Neural progenitor cell (in vitro differentiated cells): Measurements from ENCODE around the gene DNAH7. TPM values are rescaled to one million over a fixed set of nuclear protein-coding genes. Genes with fewer than 3 reads are reported as not detected.

Experiments
- DNase-seq: peaks from one replicate; pipeline ENCODE4 v3.0.0-alpha.2; 2016; ENCODE audit warnings: low spot score
- H2AFZ ChIP-seq: fragments of 200-600 bp; sonication (generic); replicated peaks from 2 replicates; pipeline ENCODE4 v1.6.1; 2016; ENCODE audit warnings: antibody characterized with exemption
- H3F3A ChIP-seq: fragments of 200-600 bp; sonication (generic); 2 replicates; pipeline ENCODE4 v1.6.1; 2016; ENCODE audit warnings: antibody characterized with exemption, low read depth
- H3K27ac ChIP-seq: fragments of 200-600 bp; sonication (generic); 2 replicates; pipeline ENCODE4 v1.5.1; 2016; ENCODE audit warnings: mild to moderate bottlenecking
- H3K27me3 ChIP-seq: fragments of 200-600 bp; sonication (generic); 2 replicates; pipeline ENCODE4 v1.6.1; 2016; ENCODE audit warnings: mild to moderate bottlenecking, moderate library complexity
- H3K36me3 ChIP-seq: fragments of 200-600 bp; sonication (generic); 2 replicates; pipeline ENCODE4 v1.5.1; 2016
- H3K4me1 ChIP-seq: fragments of 200-600 bp; sonication (generic); 2 replicates; pipeline ENCODE4 v1.6.1; 2016; ENCODE audit warnings: mixed run types
- H3K4me2 ChIP-seq: fragments of 200-600 bp; sonication (generic); 2 replicates; pipeline ENCODE4 v1.6.1; 2016
- H3K4me3 ChIP-seq: fragments of 200-600 bp; sonication (generic); 2 replicates; pipeline ENCODE4 v1.5.1; 2016
- H3K79me2 ChIP-seq: fragments of 200-600 bp; sonication (generic); 2 replicates; pipeline ENCODE4 v1.6.1; 2016; ENCODE audit warnings: low read depth
- H3K9ac ChIP-seq: fragments of 200-600 bp; sonication (generic); 2 replicates; pipeline ENCODE4 v1.6.1; 2016
- H3K9me3 ChIP-seq: fragments of 200-600 bp; sonication (generic); 2 replicates; pipeline ENCODE4 v1.5.1; 2016; ENCODE audit warnings: low read depth
- H4K20me1 ChIP-seq: fragments of 200-600 bp; sonication (generic); 2 replicates; pipeline ENCODE4 v1.6.1; 2016; ENCODE audit warnings: low read depth
- H3K27ac Mint-ChIP-seq: 3 replicates; pipeline ENCODE4 v1.8.0; 2021; ENCODE audit warnings: mixed read lengths
- H3K27me3 Mint-ChIP-seq: 2 replicates; pipeline ENCODE4 v1.8.0; 2022; ENCODE audit warnings: low read depth, mild to moderate bottlenecking, inconsistent platforms, moderate library complexity, mixed read lengths; ENCODE audit not compliant: insufficient read depth
- H3K36me3 Mint-ChIP-seq: 3 replicates; pipeline ENCODE4 v1.8.0; 2021; ENCODE audit warnings: mixed read lengths
- H3K4me1 Mint-ChIP-seq: 3 replicates; pipeline ENCODE4 v1.8.0; 2021; ENCODE audit warnings: mixed read lengths
- H3K4me3 Mint-ChIP-seq: 3 replicates; pipeline ENCODE4 v1.8.0; 2021; ENCODE audit warnings: mild to moderate bottlenecking, moderate library complexity, mixed read lengths
- H3K9me3 Mint-ChIP-seq: 3 replicates; pipeline ENCODE4 v1.8.0; 2020; ENCODE audit warnings: mixed read lengths
- EZH2 ChIP-seq: fragments of 200-600 bp; sonication (generic); IDR thresholded peaks from 2 replicates; pipeline ENCODE4 v1.6.1; 2017; ENCODE audit warnings: antibody characterized with exemption, mild to moderate bottlenecking, moderate library complexity
- EZH2phosphoT487 ChIP-seq: fragments of 200-600 bp; sonication (generic); IDR thresholded peaks from 2 replicates; pipeline ENCODE4 v1.6.1; 2017; ENCODE audit warnings: antibody characterized with exemption
- total RNA-seq: library from RNA; depleted of rRNA; stranded (reverse); fragments of >200 nt; gene quantifications from 2 replicates; pipeline ENCODE4 v1.2.3, GENCODE V29; 2015; ENCODE audit warnings: low replicate concordance
- TF ChIP-seq, protein P1 (sequence below): fragments of 200-600 bp; sonication (generic); IDR thresholded peaks from 2 replicates; pipeline ENCODE4 v1.5.1; 2017; ENCODE audit warnings: antibody characterized with exemption, mild to moderate bottlenecking

DNAH7 gene
- total RNA-seq, 1 donor from 2014 or later = 0.49 TPM

DNA sequence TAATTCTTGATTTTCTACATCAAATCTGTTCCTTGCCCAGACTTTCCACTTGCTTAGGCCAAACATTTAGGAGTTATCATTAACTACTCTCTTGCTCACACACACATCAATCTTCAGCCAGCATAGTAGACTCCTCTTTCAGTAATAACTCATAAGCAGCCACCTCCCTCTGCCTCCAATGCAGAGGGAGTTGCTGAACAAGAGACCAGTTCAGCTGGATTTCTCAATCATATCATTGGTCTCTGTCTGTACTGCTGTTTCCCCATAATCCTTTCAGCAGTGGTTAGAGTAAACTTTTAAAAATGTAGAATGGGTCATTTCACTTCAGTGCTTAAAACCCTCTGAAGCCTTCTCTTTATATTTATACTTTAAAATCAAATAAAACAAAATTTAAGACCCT is 298.7 kb downstream of the DNAH7 start:
- Mint-ChIP-seq H3K27ac (no peak overlapping the region), H3K27me3 (no peaks in the 10 kb centered on the region), H3K9me3 (peaks cover 4% of the 10 kb centered on the region), H3K4me3 (no peak overlapping the region), H3K4me1 (no peaks in the 10 kb centered on the region), H3K36me3 (no peaks in the 10 kb centered on the region)
- Histone ChIP-seq H3K4me1 (no peaks in the 10 kb centered on the region), H3K27ac (no peak overlapping the region), H3K9ac (no peak overlapping the region), H3K4me2 (no peak overlapping the region), H3K27me3 (no peaks in the 10 kb centered on the region), H2AFZ (no peak overlapping the region), H4K20me1 (no peaks in the 10 kb centered on the region), H3F3A (no peaks in the 10 kb centered on the region), H3K9me3 (no peaks in the 10 kb centered on the region), H3K36me3 (no peaks in the 10 kb centered on the region), H3K79me2 (no peaks in the 10 kb centered on the region), H3K4me3 (no peak overlapping the region)
- DNase-seq = no peak
- TF ChIP-seq EZH2 = no peak
- TF ChIP-seq, protein P1, sequence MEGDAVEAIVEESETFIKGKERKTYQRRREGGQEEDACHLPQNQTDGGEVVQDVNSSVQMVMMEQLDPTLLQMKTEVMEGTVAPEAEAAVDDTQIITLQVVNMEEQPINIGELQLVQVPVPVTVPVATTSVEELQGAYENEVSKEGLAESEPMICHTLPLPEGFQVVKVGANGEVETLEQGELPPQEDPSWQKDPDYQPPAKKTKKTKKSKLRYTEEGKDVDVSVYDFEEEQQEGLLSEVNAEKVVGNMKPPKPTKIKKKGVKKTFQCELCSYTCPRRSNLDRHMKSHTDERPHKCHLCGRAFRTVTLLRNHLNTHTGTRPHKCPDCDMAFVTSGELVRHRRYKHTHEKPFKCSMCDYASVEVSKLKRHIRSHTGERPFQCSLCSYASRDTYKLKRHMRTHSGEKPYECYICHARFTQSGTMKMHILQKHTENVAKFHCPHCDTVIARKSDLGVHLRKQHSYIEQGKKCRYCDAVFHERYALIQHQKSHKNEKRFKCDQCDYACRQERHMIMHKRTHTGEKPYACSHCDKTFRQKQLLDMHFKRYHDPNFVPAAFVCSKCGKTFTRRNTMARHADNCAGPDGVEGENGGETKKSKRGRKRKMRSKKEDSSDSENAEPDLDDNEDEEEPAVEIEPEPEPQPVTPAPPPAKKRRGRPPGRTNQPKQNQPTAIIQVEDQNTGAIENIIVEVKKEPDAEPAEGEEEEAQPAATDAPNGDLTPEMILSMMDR = no peak
- TF ChIP-seq EZH2phosphoT487 = no peak

DNA sequence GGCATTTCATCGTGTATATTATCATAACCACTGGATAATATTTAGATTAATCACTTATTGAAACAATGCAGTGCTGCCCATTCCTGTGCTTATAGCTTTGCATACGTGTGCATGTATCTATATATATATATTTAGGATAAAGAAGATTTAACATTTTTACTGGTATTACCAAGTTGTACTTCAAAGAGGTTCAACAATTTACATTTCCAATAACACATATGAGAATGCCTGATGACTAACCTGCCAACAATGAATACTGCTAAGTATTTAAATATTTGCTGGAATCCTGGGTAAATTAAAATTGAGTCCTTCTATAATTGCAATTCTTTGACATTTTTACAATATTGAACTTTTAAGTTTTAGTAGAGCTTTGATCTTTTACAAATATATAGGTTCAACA is 300.2 kb downstream of the DNAH7 start:
- Histone ChIP-seq H3K36me3 (no peaks in the 10 kb centered on the region), H3F3A (no peaks in the 10 kb centered on the region), H4K20me1 (no peaks in the 10 kb centered on the region), H3K4me3 (no peak overlapping the region), H3K27ac (no peak overlapping the region), H3K9me3 (no peaks in the 10 kb centered on the region), H3K27me3 (no peaks in the 10 kb centered on the region), H3K4me1 (no peaks in the 10 kb centered on the region), H3K4me2 (no peak overlapping the region), H3K9ac (no peak overlapping the region), H3K79me2 (no peaks in the 10 kb centered on the region), H2AFZ (no peak overlapping the region)
- TF ChIP-seq EZH2 = no peak
- TF ChIP-seq, protein P1 = no peak
- TF ChIP-seq EZH2phosphoT487 = no peak
- H3K27me3 Mint-ChIP-seq = no peaks in the 10 kb centered on the region
- H3K9me3 Mint-ChIP-seq = peaks cover 9% of the 10 kb centered on the region
- no peaks in the 10 kb centered on the region for H3K36me3 Mint-ChIP-seq
- DNase-seq = no peak
- H3K27ac Mint-ChIP-seq = no peak overlapping the region
- H3K4me3 Mint-ChIP-seq = no peak overlapping the region
- no peaks in the 10 kb centered on the region for H3K4me1 Mint-ChIP-seq

DNA sequence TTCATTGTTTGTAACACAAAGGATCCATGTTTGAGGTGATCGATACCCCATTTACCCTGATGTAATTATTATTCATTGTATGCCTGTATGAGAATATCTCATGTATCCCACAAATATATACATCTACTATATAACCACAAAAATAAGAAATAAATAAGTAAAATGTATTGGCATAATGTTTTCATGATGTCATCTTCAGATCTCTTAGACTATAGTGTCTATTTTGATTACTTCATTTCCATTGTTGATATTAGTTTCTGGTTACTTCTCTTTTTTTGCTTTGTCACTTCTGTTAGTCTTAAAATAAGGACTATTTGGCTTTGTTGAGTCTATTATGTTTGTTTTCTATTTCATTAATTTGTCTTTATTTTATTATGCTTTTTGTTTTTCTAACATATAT is 301.9 kb downstream of the DNAH7 start:
- Mint-ChIP-seq H3K4me1 (no peaks in the 10 kb centered on the region), H3K36me3 (peaks cover 3% of the 10 kb centered on the region), H3K4me3 (no peak overlapping the region), H3K27ac (no peak overlapping the region), H3K27me3 (no peaks in the 10 kb centered on the region), H3K9me3 (peaks cover 9% of the 10 kb centered on the region)
- Histone ChIP-seq H4K20me1 (no peaks in the 10 kb centered on the region), H3K4me2 (no peak overlapping the region), H3K36me3 (no peaks in the 10 kb centered on the region), H2AFZ (no peak overlapping the region), H3F3A (no peaks in the 10 kb centered on the region), H3K79me2 (no peaks in the 10 kb centered on the region), H3K27me3 (no peaks in the 10 kb centered on the region), H3K9ac (no peak overlapping the region), H3K27ac (no peak overlapping the region), H3K4me3 (no peak overlapping the region), H3K9me3 (peaks cover 4% of the 10 kb centered on the region), H3K4me1 (no peaks in the 10 kb centered on the region)
- TF ChIP-seq EZH2phosphoT487 = no peak
- TF ChIP-seq EZH2 = no peak
- TF ChIP-seq, protein P1 = no peak
- no peak for DNase-seq
